Smooth muscle cell (in vitro differentiated cells): Measurements from ENCODE around the gene CABP7. TPM values are rescaled to one million over a fixed set of nuclear protein-coding genes. Genes with fewer than 3 reads are reported as not detected.

Experiments
- DNase-seq: peaks from one replicate; lab custom pipeline; 2025; ENCODE audit not compliant: unreplicated experiment; lab: John Stamatoyannopoulos, UW
- H2AFZ ChIP-seq: fragments of 200-600 bp; sonication (generic); 2 replicates; pipeline ENCODE4 v1.6.0; 2016; ENCODE audit warnings: antibody characterized with exemption, low read depth, mild to moderate bottlenecking
- H3F3A ChIP-seq: fragments of 200-600 bp; sonication (generic); 2 replicates; pipeline ENCODE4 v1.6.0; 2017; ENCODE audit warnings: antibody characterized with exemption, low read depth
- H3K27ac ChIP-seq: fragments of 200-600 bp; sonication (generic); 2 replicates; pipeline ENCODE4 v1.5.1; 2016; ENCODE audit warnings: low read depth, mild to moderate bottlenecking
- H3K27me3 ChIP-seq: fragments of 200-600 bp; sonication (generic); 2 replicates; pipeline ENCODE4 v1.6.1; 2016; ENCODE audit warnings: low read depth, mild to moderate bottlenecking
- H3K36me3 ChIP-seq: fragments of 200-600 bp; sonication (generic); 2 replicates; pipeline ENCODE4 v1.5.1; 2016; ENCODE audit warnings: low read depth
- H3K4me1 ChIP-seq: fragments of 200-600 bp; sonication (generic); 2 replicates; pipeline ENCODE4 v1.5.1; 2016; ENCODE audit warnings: low read depth
- H3K4me2 ChIP-seq: fragments of 200-600 bp; sonication (generic); 2 replicates; pipeline ENCODE4 v1.6.0; 2016; ENCODE audit warnings: mild to moderate bottlenecking
- H3K4me3 ChIP-seq: fragments of 200-600 bp; sonication (generic); 2 replicates; pipeline ENCODE4 v1.5.1; 2016; ENCODE audit warnings: mild to moderate bottlenecking
- H3K79me2 ChIP-seq: fragments of 200-600 bp; sonication (generic); 2 replicates; pipeline ENCODE4 v1.6.0; 2016; ENCODE audit warnings: low read depth, mild to moderate bottlenecking
- H3K9ac ChIP-seq: fragments of 200-600 bp; sonication (generic); 2 replicates; pipeline ENCODE4 v1.6.0; 2016; ENCODE audit warnings: low read depth
- H3K9me3 ChIP-seq: fragments of 200-600 bp; sonication (generic); replicated peaks from 2 replicates; pipeline ENCODE4 v1.5.1; 2016; ENCODE audit warnings: low read depth
- H4K20me1 ChIP-seq: fragments of 200-600 bp; sonication (generic); 2 replicates; pipeline ENCODE4 v1.6.0; 2016; ENCODE audit warnings: low read depth
- CTCF ChIP-seq: fragments of 200-600 bp; sonication (generic); IDR thresholded peaks from 2 replicates; pipeline ENCODE4 v1.5.1; 2017; ENCODE audit warnings: borderline replicate concordance, mild to moderate bottlenecking, antibody characterized with exemption; ENCODE audit not compliant: insufficient read depth, poor library complexity, severe bottlenecking
- WGBS: methylation state at CpG from one replicate; pipeline ENCODE4 v1.1.7; 2016; ENCODE audit warnings: low lambda C conversion rate; 5-methylcytosine and 5-hydroxymethylcytosine counted together
- polyA plus RNA-seq: library from polyadenylated mRNA; unstranded; fragments of >200 nt; fragmentation: Nextera tagmentation; extraction: Ambion mirVana; gene quantifications from 2 replicates; pipeline ENCODE4 v1.2.1, GENCODE V29; 2016
- total RNA-seq: library from RNA; depleted of rRNA; stranded (reverse); fragments of >200 nt; gene quantifications from 2 replicates; pipeline ENCODE4 v1.2.3, GENCODE V29; 2014

Gene CABP7
- total and polyA plus RNA-seq, 2 experiments from 2014 or later = not detected

DNA sequence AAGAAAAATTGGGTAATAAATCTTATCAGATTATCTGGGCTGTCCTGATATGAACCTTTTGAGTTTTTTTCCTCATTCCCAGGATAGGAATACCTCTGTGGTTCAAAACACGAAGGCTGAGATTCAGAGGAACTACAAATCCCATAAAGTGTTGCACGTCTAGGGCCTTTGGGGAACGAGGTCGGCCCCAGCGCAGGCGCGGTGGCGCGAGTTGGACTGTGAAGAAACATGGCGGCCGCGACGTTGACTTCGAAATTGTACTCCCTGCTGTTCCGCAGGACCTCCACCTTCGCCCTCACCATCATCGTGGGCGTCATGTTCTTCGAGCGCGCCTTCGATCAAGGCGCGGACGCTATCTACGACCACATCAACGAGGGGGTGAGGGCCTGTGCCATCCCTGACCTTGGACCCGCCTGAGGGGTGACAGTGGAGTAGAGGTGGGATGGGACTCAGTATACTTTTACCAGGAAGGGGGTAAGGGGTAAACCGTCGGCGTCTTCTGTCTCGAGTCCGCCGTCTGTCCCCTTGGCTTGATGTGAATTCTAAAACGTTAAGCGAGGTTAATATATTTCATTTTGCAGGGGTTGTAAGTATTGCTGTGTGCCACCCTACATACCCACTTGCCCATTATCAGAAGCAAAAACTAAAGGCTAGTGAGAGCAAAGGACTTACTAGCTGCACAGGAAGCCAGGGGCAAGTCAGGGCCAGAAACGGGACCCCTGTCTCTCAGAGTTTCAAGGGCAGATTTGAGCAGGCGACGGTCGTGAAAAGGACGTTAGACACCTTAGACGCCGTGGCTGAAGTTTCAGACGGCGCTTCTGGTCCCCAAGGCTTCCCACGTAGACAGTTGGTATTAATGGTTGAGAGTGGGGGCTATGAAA lies 47.6 kb downstream of the CABP7 start, which contains the start of gene UQCR10:
Gene UQCR10, plus strand, starts transcription at position 199 of the 881 bp plus-strand sequence. Its CDS starts 30 bp downstream, at position 229.
- H4K20me1 ChIP-seq = no peaks in the 10 kb centered on the region
- WGBS = 10% methylated on average over 46 of the region's 46 CpGs
- H3K27ac ChIP-seq = peak within 1 kb of the TSS; percentile 81
- H3K36me3 ChIP-seq = peaks cover 5% of the 10 kb centered on the region
- DNase-seq = peak; percentile 55
- H3K27me3 ChIP-seq = no peaks in the 10 kb centered on the region
- peak within 1 kb of the TSS; percentile 92 for H2AFZ ChIP-seq
- H3K79me2 ChIP-seq = peaks cover 34% of the 10 kb centered on the region
- H3K4me2 ChIP-seq = peak within 1 kb of the TSS; percentile 100
- H3K4me3 ChIP-seq = peak within 1 kb of the TSS; percentile 95
- no peak for TF ChIP-seq CTCF
- peaks cover 9% of the 10 kb centered on the region for H3K4me1 ChIP-seq
- no peaks in the 10 kb centered on the region for H3K9me3 ChIP-seq
- H3K9ac ChIP-seq = peak within 1 kb of the TSS; percentile 94
- peaks cover 3% of the 10 kb centered on the region for H3F3A ChIP-seq

DNA sequence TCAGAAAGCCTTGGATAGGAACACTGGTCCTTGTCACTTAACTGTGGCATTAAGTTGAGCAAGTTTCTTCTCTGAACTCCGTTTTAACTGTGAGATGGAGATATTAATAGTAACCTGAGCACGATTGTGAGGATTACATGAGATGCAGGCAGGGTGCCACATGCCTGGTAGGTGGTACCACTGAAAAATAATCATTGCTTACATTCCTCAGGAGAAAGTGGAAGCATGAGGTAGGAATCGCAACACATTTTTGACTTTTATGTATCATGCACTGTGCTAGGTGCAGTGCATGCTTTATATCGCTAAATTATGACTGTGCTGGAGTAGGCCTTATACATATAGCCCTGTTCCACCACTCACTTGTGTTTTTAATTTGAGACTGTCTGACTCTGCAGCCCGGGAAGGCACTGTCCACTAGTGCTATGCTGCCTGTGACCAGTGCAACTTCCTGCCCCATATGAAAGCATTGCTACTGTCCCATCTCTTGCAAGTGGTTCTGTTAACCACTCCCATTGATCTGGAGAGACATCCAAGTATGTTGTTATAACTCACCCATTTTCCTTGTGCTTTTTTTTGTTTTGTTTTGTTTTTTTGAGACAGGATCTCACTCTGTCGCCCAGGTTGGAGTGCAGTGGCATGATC lies 48.4 kb downstream of the CABP7 start:
- H2AFZ ChIP-seq = no peak overlapping the region

DNA sequence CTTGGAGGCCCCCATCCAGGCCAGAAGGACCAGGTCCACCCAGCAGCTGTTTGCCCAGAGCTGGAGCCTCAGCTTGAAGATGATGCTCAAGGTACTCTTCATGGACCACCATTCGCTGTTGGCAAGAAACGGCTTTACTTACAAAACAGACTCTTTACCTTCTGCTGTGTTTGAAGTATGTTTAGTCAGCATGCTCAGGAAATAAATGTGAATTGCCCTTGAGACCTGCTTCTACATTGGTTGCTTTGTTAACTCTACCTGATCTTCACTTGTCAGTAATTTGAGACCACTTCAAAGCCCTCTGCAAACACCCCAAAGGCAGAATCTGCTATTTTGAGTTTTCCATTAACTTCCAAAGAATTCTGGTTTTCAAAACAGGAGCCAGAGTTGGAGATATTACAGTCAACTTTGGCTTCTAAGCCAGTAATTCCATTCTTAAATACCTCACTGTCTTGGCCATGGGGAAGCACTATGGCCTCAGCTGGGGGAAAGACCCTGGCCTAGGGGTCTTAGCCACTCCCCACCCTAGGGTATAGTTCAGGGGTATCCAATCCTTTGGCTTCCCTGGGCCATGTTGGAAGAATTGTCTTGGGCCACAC lies 50.0 kb downstream of the CABP7 start:
- 96% methylated on average over 2 of the region's 2 CpGs for WGBS
- no peak for DNase-seq
- H3K9ac ChIP-seq = no peak overlapping the region
- TF ChIP-seq CTCF = no peak
- peaks cover 34% of the 10 kb centered on the region for H3K79me2 ChIP-seq
- no peak overlapping the region for H3K4me2 ChIP-seq
- peaks cover 5% of the 10 kb centered on the region for H3K36me3 ChIP-seq
- H3K4me3 ChIP-seq = no peak overlapping the region
- no peaks in the 10 kb centered on the region for H3K9me3 ChIP-seq
- H3F3A ChIP-seq = peaks cover 3% of the 10 kb centered on the region
- no peaks in the 10 kb centered on the region for H3K27me3 ChIP-seq
- H2AFZ ChIP-seq = no peak overlapping the region
- H3K27ac ChIP-seq = no peak overlapping the region
- H3K4me1 ChIP-seq = peaks cover 9% of the 10 kb centered on the region
- H4K20me1 ChIP-seq = no peaks in the 10 kb centered on the region

More for the DNA sequence above, 48.4 kb downstream of the CABP7 start:
- WGBS = 69% methylated on average over 6 of the region's 6 CpGs
- H3K27ac ChIP-seq = no peak overlapping the region
- DNase-seq = no peak
- TF ChIP-seq CTCF = no peak
- H4K20me1 ChIP-seq = no peaks in the 10 kb centered on the region
- H3K79me2 ChIP-seq = peaks cover 34% of the 10 kb centered on the region
- H3K9ac ChIP-seq = peak overlapping the region; percentile 94
- H3K4me1 ChIP-seq = peaks cover 9% of the 10 kb centered on the region
- H3K9me3 ChIP-seq = no peaks in the 10 kb centered on the region
- no peaks in the 10 kb centered on the region for H3K27me3 ChIP-seq
- H3F3A ChIP-seq = peaks cover 3% of the 10 kb centered on the region
- peak overlapping the region; percentile 95 for H3K4me3 ChIP-seq
- peak overlapping the region; percentile 100 for H3K4me2 ChIP-seq
- peaks cover 5% of the 10 kb centered on the region for H3K36me3 ChIP-seq
